Activated naive CD8-positive, alpha-beta T cell treated with anti-CD3 and anti-CD28 coated beads, Interleukin-2, amount 10 ng/mL, durations not matched to agents 7 days and 5 days (primary cell): ENCODE data around the gene DRAM2. TPM values are rescaled to one million over a fixed set of nuclear protein-coding genes. Genes with fewer than 3 reads are reported as not detected.

Source experiments
- ATAC-seq: fragments of 150-1000 bp; cut with Tn5 transposase; one replicate; pipeline ENCODE4 v1.10.0; 2021; ENCODE audit warnings: low read depth, moderate library complexity
- POLR2A ChIA-PET: fragments of 350-600 bp; sonication (Branson Sonifier 250); formaldehyde crosslinking; loops from one replicate; lab custom pipeline; 2021; ENCODE audit warnings: antibody characterized with exemption; lab: Charles Lee
- DNase-seq: peaks from one replicate; pipeline ENCODE4 v3.0.0; 2021
- H3K27ac Mint-ChIP-seq: one replicate; pipeline ENCODE4 v1.8.0; 2022; ENCODE audit warnings: mild to moderate bottlenecking, mixed read lengths
- H3K27me3 Mint-ChIP-seq: one replicate; pipeline ENCODE4 v1.8.0; 2022; ENCODE audit warnings: mild to moderate bottlenecking, moderate library complexity, mixed read lengths
- H3K36me3 Mint-ChIP-seq: one replicate; pipeline ENCODE4 v1.8.0; 2021; ENCODE audit warnings: mild to moderate bottlenecking, mixed read lengths
- H3K4me1 Mint-ChIP-seq: one replicate; pipeline ENCODE4 v1.8.0; 2021; ENCODE audit warnings: mixed read lengths
- H3K4me3 Mint-ChIP-seq: one replicate; pipeline ENCODE4 v1.8.0; 2022; ENCODE audit warnings: mild to moderate bottlenecking, moderate library complexity, mixed read lengths
- H3K9me3 Mint-ChIP-seq: one replicate; pipeline ENCODE4 v1.8.0; 2021; ENCODE audit warnings: mixed read lengths
- total RNA-seq, 2 experiments: library from RNA; stranded (reverse); gene quantifications; one replicate each; pipeline ENCODE4 v1.2.3, GENCODE V29; 2021

Gene DRAM2
- total RNA-seq, 2 experiments from 2014 or later: 36.7 to 37.1 TPM

DNA sequence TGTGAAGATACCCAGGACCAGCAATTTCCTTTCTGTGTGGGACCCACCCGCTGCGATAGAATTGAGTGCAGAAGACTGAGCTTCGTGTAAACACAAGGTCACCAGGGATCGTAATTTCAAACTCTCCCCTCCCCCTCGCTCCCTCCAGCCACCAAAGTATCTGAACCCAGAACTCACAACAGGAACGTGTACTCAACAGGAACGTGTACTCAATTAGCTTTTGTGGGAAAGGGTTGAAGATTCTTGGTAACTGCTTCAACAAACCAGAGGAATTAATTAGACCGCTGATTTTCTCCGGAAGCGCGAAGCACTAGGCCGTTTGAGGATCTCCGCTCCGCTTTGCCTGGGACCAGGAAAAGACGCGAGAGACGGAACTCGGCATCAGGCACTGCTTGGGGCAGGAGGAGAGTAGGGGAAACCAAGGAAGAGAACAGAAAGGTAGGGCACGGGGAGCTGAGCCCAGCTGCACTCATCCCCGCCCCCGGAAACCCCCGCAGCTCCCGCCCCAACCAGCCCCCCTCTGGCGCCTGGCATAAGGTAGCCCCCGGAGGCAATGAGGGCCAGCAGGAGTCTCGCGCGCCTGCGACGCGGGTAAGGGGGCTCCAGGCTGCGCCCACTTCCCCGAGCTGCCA, 453 bp downstream of the DRAM2 start:
- POLR2A ChIA-PET: interaction anchor here (0.6 to 2.7 kb wide), 16 partner anchors 9 to 930 kb away, joined by 3 to 22 read pairs (median 4); partner anchors contain the start of genes DENND2D, LRIF1 and WDR77
- H3K27ac Mint-ChIP-seq: peak overlapping the region; percentile 99
- peaks cover 35% of the 10 kb centered on the region for H3K36me3 Mint-ChIP-seq
- H3K4me1 Mint-ChIP-seq: peaks cover 36% of the 10 kb centered on the region
- peak overlapping the region; percentile 100 for H3K4me3 Mint-ChIP-seq
- ATAC-seq: peak; percentile 70
- H3K9me3 Mint-ChIP-seq: no peaks in the 10 kb centered on the region
- H3K27me3 Mint-ChIP-seq: no peaks in the 10 kb centered on the region
- DNase-seq: no peak

DNA sequence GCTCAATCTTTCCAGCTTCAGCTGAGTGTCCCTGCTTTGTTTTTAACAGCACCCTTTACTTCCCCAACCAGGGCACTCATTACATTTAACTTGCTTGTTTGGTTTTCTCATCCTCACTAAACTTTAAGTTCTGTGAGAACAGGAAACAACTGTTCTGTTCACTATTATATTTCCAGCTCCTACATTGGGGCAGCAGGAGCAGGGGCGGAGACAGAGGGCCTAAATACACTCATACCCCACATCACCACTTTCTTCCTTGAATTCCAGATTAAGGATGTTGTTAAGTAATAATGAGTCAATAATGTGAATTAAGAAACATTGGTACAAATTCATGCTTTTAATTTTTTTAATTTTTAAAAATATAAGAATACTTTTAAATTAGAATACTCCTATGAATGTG, 6.0 kb downstream of the DRAM2 start:
- Mint-ChIP-seq H3K27ac (peak overlapping the region; percentile 13), H3K4me3 (no peak overlapping the region), H3K4me1 (peaks cover 25% of the 10 kb centered on the region), H3K36me3 (peaks cover 43% of the 10 kb centered on the region), H3K9me3 (no peaks in the 10 kb centered on the region), H3K27me3 (no peaks in the 10 kb centered on the region)
- POLR2A ChIA-PET: no interaction called here
- ATAC-seq (no peak), DNase-seq (no peak)

GRCh38 chr1:111131693-111132092, 8.2 kb downstream of the DRAM2 start:
- ATAC-seq (no peak), DNase-seq (no peak)
- POLR2A ChIA-PET: interaction anchor here (0.5 to 1.1 kb wide), 2 partner anchors 9 to 330 kb away, joined by 3 to 5 read pairs; no protein-coding TSS in a partner anchor
- Mint-ChIP-seq H3K4me3 (no peak overlapping the region), H3K9me3 (no peaks in the 10 kb centered on the region), H3K27ac (no peak overlapping the region), H3K36me3 (peaks cover 50% of the 10 kb centered on the region), H3K4me1 (peaks cover 24% of the 10 kb centered on the region), H3K27me3 (no peaks in the 10 kb centered on the region)

DNA sequence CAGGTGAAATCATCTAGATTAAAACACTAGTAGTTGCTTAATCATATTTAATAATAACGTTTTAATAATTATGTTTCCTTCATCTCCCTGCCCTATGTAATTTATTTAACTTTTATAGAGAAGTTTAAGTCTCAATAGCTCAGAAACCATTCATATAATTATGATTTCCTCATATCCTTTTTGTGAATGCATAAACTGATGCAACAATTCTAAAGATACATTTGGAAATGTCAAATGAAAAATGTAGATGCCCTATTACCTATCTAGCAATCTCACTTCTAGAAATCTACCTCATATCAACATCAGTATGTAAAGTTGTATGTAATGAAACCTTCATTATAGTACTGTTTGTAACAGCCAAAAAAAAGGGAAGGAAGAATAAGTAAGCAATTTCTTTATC, 10.5 kb downstream of the DRAM2 start:
- Mint-ChIP-seq H3K36me3 (peaks cover 45% of the 10 kb centered on the region), H3K27me3 (no peaks in the 10 kb centered on the region), H3K4me3 (no peak overlapping the region), H3K4me1 (peaks cover 21% of the 10 kb centered on the region), H3K9me3 (no peaks in the 10 kb centered on the region), H3K27ac (peak overlapping the region; percentile 14)
- ATAC-seq: no peak
- POLR2A ChIA-PET: no interaction called here
- no peak for DNase-seq

- Mint-ChIP-seq H3K27ac (peak overlapping the region; percentile 55), H3K27me3 (no peaks in the 10 kb centered on the region), H3K36me3 (peaks cover 51% of the 10 kb centered on the region), H3K4me3 (peak overlapping the region; percentile 19), H3K9me3 (no peaks in the 10 kb centered on the region), H3K4me1 (peaks cover 19% of the 10 kb centered on the region)
- POLR2A ChIA-PET: no interaction called here
- peak; percentile 65 for ATAC-seq
- DNase-seq: no peak
These were observed 11.8 kb downstream of the DRAM2 start for GRCh38 chr1:111127923-111128643.

GRCh38 chr1:111126354-111126753, 13.5 kb downstream of the DRAM2 start:
- H3K9me3 Mint-ChIP-seq: no peaks in the 10 kb centered on the region
- no peak for DNase-seq
- peaks cover 17% of the 10 kb centered on the region for H3K4me1 Mint-ChIP-seq
- no peak overlapping the region for H3K27ac Mint-ChIP-seq
- ATAC-seq: no peak
- no peaks in the 10 kb centered on the region for H3K27me3 Mint-ChIP-seq
- no peak overlapping the region for H3K4me3 Mint-ChIP-seq
- POLR2A ChIA-PET: no interaction called here
- peaks cover 51% of the 10 kb centered on the region for H3K36me3 Mint-ChIP-seq

DNA sequence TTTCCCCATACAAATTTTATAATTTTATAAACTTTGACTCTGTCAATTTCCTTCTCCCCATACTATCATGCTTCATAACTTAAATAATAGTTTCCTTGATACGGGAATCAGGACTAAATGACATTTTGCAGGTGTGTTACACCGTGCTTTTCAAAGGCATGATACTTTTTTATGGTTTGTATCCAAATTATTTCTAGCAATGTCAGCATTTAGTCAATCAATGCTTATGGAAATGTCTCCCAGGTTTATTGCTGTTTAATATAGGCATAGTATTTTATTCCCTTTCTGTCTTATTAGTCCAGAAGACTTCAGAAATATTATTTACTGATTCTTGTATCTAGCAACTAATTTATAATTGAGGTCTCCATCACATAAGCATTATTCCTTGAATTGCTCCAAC, 23.4 kb downstream of the DRAM2 start:
- Mint-ChIP-seq H3K36me3 (peaks cover 40% of the 10 kb centered on the region), H3K9me3 (no peaks in the 10 kb centered on the region), H3K27ac (no peak overlapping the region), H3K27me3 (no peaks in the 10 kb centered on the region), H3K4me1 (peaks cover 4% of the 10 kb centered on the region), H3K4me3 (no peak overlapping the region)
- POLR2A ChIA-PET: no interaction called here
- ATAC-seq (no peak), DNase-seq (no peak)

GRCh38 chr1:111110197-111110899, 29.5 kb downstream of the DRAM2 start:
- Mint-ChIP-seq H3K9me3 (peaks cover 13% of the 10 kb centered on the region), H3K4me1 (no peaks in the 10 kb centered on the region), H3K4me3 (no peak overlapping the region), H3K27ac (no peak overlapping the region), H3K27me3 (no peaks in the 10 kb centered on the region), H3K36me3 (peaks cover 26% of the 10 kb centered on the region)
- ATAC-seq: no peak
- DNase-seq: no peak
- POLR2A ChIA-PET: no interaction called here

DNA sequence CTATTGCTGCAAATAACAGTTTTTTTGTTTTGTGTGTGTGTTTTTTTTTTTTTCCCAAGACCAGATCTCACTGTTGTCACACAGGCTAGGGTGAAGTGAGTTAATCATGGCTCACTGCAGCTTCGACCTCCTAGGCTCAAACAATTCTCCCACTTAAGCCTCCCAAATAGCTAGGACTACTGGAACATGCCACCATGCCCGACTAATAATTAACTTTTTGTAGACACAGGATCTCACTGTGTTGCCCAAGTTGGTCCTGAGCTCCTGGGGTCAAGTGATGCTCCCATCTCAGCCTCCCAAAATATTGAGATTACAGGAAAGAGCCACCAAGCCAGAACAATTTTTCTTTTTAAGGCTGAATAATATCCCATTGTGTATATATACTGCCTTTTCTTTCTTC, 34.9 kb downstream of the DRAM2 start:
- H3K4me3 Mint-ChIP-seq: no peak overlapping the region
- H3K36me3 Mint-ChIP-seq: peaks cover 15% of the 10 kb centered on the region
- peaks cover 23% of the 10 kb centered on the region for H3K9me3 Mint-ChIP-seq
- no peaks in the 10 kb centered on the region for H3K27me3 Mint-ChIP-seq
- POLR2A ChIA-PET: no interaction called here
- H3K4me1 Mint-ChIP-seq: no peaks in the 10 kb centered on the region
- no peak for ATAC-seq
- DNase-seq: no peak
- no peak overlapping the region for H3K27ac Mint-ChIP-seq

- no peaks in the 10 kb centered on the region for H3K27me3 Mint-ChIP-seq
- no peak overlapping the region for H3K27ac Mint-ChIP-seq
- no peak overlapping the region for H3K4me3 Mint-ChIP-seq
- POLR2A ChIA-PET: no interaction called here
- no peak for DNase-seq
- peaks cover 29% of the 10 kb centered on the region for H3K9me3 Mint-ChIP-seq
- no peak for ATAC-seq
- peaks cover 9% of the 10 kb centered on the region for H3K36me3 Mint-ChIP-seq
- H3K4me1 Mint-ChIP-seq: no peaks in the 10 kb centered on the region
These were observed 37.8 kb downstream of the DRAM2 start for GRCh38 chr1:111101854-111102642.

DNA sequence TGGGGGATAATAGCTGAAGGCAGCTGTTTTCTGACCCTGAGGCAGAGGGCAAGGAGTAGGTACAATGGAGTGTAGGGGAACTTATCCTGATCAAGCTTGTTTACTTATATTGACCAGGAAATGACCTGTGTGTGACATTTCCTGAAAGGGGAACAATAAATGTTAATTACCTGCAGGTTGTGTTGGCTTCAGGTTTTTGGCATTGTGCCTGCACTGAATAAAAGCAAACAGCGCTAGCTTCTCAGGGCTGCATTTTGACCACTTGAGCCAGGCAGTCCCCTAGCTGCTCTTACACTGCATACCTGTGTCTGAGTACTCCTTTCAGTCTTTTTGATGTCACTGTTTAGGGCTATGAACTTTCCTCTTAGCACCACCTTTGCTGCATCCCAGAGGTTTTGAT, 40.6 kb downstream of the DRAM2 start:
- no peak overlapping the region for H3K4me3 Mint-ChIP-seq
- H3K27me3 Mint-ChIP-seq: no peaks in the 10 kb centered on the region
- POLR2A ChIA-PET: no interaction called here
- peaks cover 9% of the 10 kb centered on the region for H3K36me3 Mint-ChIP-seq
- H3K4me1 Mint-ChIP-seq: no peaks in the 10 kb centered on the region
- ATAC-seq (no peak), DNase-seq (no peak)
- peaks cover 35% of the 10 kb centered on the region for H3K9me3 Mint-ChIP-seq
- no peak overlapping the region for H3K27ac Mint-ChIP-seq

- Mint-ChIP-seq H3K4me1 (no peaks in the 10 kb centered on the region), H3K36me3 (peaks cover 8% of the 10 kb centered on the region), H3K9me3 (peaks cover 42% of the 10 kb centered on the region), H3K27ac (no peak overlapping the region), H3K27me3 (no peaks in the 10 kb centered on the region), H3K4me3 (no peak overlapping the region)
- POLR2A ChIA-PET: no interaction called here
- no peak for DNase-seq
- ATAC-seq: no peak
These were observed 42.4 kb downstream of the DRAM2 start for GRCh38 chr1:111097356-111098099.
